GM23338 (cell line): Measurements from ENCODE around the gene TMTC2. TPM values are rescaled to one million over a fixed set of nuclear protein-coding genes. Genes with fewer than 3 reads are reported as not detected.

ENCODE experiments used
- ATAC-seq: fragments of 200-7000 bp; cut with Tn5 transposase; 3 replicates; pipeline ENCODE4 v1.9.1; 2020
- DNase-seq: peaks from one replicate; pipeline ENCODE4 v3.0.0-alpha.2; 2015; ENCODE audit warnings: low spot score
- H2AFZ ChIP-seq: fragments of 200-600 bp; sonication (generic); 2 replicates; pipeline ENCODE4 v1.8.0; 2016; ENCODE audit warnings: antibody characterized with exemption, mild to moderate bottlenecking, moderate library complexity
- H3F3A ChIP-seq: fragments of 200-600 bp; sonication (generic); replicated peaks from 2 replicates; pipeline ENCODE4 v1.8.0; 2017; ENCODE audit warnings: antibody characterized with exemption, mixed run types, low read depth
- H3K27ac ChIP-seq: fragments of 200-600 bp; sonication (generic); 2 replicates; pipeline ENCODE4 v1.6.1; 2016; ENCODE audit warnings: low read depth
- H3K27me3 ChIP-seq: fragments of 200-600 bp; sonication (generic); 2 replicates; pipeline ENCODE4 v1.8.0; 2016; ENCODE audit warnings: mild to moderate bottlenecking, mixed run types, moderate library complexity; ENCODE audit not compliant: insufficient read depth
- H3K36me3 ChIP-seq: fragments of 200-600 bp; sonication (generic); 2 replicates; pipeline ENCODE4 v1.8.0; 2016; ENCODE audit warnings: mild to moderate bottlenecking; ENCODE audit not compliant: insufficient read depth
- H3K4me1 ChIP-seq: fragments of 200-600 bp; sonication (generic); 2 replicates; pipeline ENCODE4 v1.8.0; 2016; ENCODE audit warnings: mild to moderate bottlenecking, moderate library complexity; ENCODE audit not compliant: insufficient read depth
- H3K4me2 ChIP-seq: fragments of 200-600 bp; sonication (generic); 2 replicates; pipeline ENCODE4 v1.7.1; 2017; ENCODE audit warnings: mixed run types
- H3K4me3 ChIP-seq: fragments of 200-600 bp; sonication (generic); 2 replicates; pipeline ENCODE4 v1.6.1; 2016; ENCODE audit warnings: mixed run types
- H3K79me2 ChIP-seq: fragments of 200-600 bp; sonication (generic); replicated peaks from 2 replicates; pipeline ENCODE4 v1.8.0; 2017; ENCODE audit warnings: mild to moderate bottlenecking; ENCODE audit not compliant: insufficient read depth
- H3K9me2 ChIP-seq: fragments of 200-600 bp; sonication (generic); 2 replicates; pipeline ENCODE4 v1.8.0; 2017; ENCODE audit not compliant: insufficient read depth
- H4K20me1 ChIP-seq: fragments of 200-600 bp; sonication (generic); replicated peaks from 2 replicates; pipeline ENCODE4 v1.8.0; 2017; ENCODE audit warnings: mild to moderate bottlenecking; ENCODE audit not compliant: insufficient read depth
- H3K27ac Mint-ChIP-seq: 2 replicates; pipeline ENCODE4 v1.8.0; 2020; ENCODE audit warnings: inconsistent platforms, mild to moderate bottlenecking, moderate library complexity, mixed read lengths
- H3K27me3 Mint-ChIP-seq: 3 replicates; pipeline ENCODE4 v1.8.0; 2022; ENCODE audit warnings: low read depth, mild to moderate bottlenecking, moderate library complexity, mixed read lengths, inconsistent platforms; ENCODE audit not compliant: insufficient read depth, poor library complexity
- H3K36me3 Mint-ChIP-seq: 3 replicates; pipeline ENCODE4 v1.8.0; 2021; ENCODE audit warnings: low read depth, mild to moderate bottlenecking, inconsistent platforms, moderate library complexity, mixed read lengths
- H3K4me1 Mint-ChIP-seq: 3 replicates; pipeline ENCODE4 v1.8.0; 2020; ENCODE audit warnings: mild to moderate bottlenecking, inconsistent platforms, mixed read lengths
- H3K4me3 Mint-ChIP-seq: 3 replicates; pipeline ENCODE4 v1.8.0; 2021; ENCODE audit warnings: moderate library complexity, mild to moderate bottlenecking, inconsistent platforms, mixed read lengths
- H3K9me3 Mint-ChIP-seq: 3 replicates; pipeline ENCODE4 v1.8.0; 2020; ENCODE audit warnings: moderate library complexity, mild to moderate bottlenecking, inconsistent platforms, mixed read lengths
- CREB1 ChIP-seq: fragments of 250-450 bp; sonication (Bioruptor Pico); IDR thresholded peaks from 2 replicates; pipeline ENCODE4 v1.5.0; 2020; ENCODE audit warnings: low read depth, mild to moderate bottlenecking, moderate library complexity
- CTCF ChIP-seq, 2 experiments: fragments of 200-600 bp in 1 of 2; sonication (generic) in 1 of 2; conservative IDR thresholded peaks; 2 replicates each; pipeline versions ENCODE4 v1.5.1 to v1.6.1; 2016 to 2017; ENCODE audit warnings: antibody characterized with exemption in 2 of 2, low read depth in 2 of 2, mild to moderate bottlenecking in 2 of 2, moderate library complexity in 1 of 2
- EZH2 ChIP-seq: fragments of 200-600 bp; sonication (generic); IDR thresholded peaks from one replicate; pipeline ENCODE4 v1.8.0; 2017; ENCODE audit warnings: antibody characterized with exemption, mild to moderate bottlenecking, low read depth; ENCODE audit not compliant: unreplicated experiment
- EZH2phosphoT487 ChIP-seq: fragments of 200-600 bp; sonication (generic); IDR thresholded peaks from one replicate; pipeline ENCODE4 v1.8.1; 2018; ENCODE audit warnings: antibody characterized with exemption; ENCODE audit not compliant: unreplicated experiment
- JUNB ChIP-seq: IDR thresholded peaks from one replicate; pipeline ENCODE4 v1.6.1; 2016; ENCODE audit warnings: antibody characterized with exemption; ENCODE audit not compliant: unreplicated experiment
- NANOG ChIP-seq: IDR thresholded peaks from 2 replicates; pipeline ENCODE4 v1.6.1; 2016; ENCODE audit warnings: antibody characterized with exemption, borderline replicate concordance
- POLR2AphosphoS5 ChIP-seq: IDR thresholded peaks from 2 replicates; pipeline ENCODE4 v1.6.1; 2016; ENCODE audit warnings: antibody characterized with exemption, low read depth
- STAT1 ChIP-seq: IDR thresholded peaks from one replicate; pipeline ENCODE4 v1.6.1; 2016; ENCODE audit warnings: antibody characterized with exemption; ENCODE audit not compliant: unreplicated experiment
- ZNF114 ChIP-seq: fragments of 250-450 bp; sonication (Bioruptor Pico); IDR thresholded peaks from 2 replicates; pipeline ENCODE4 v1.5.0; 2020; ENCODE audit warnings: mild to moderate bottlenecking, moderate library complexity
- ZNF331 ChIP-seq: fragments of 250-450 bp; sonication (Bioruptor Pico); IDR thresholded peaks from 2 replicates; pipeline ENCODE4 v1.5.0; 2020; ENCODE audit warnings: low read depth, mild to moderate bottlenecking, moderate library complexity
- polyA plus RNA-seq: library from polyadenylated mRNA; unstranded; fragments of >200 nt; fragmentation: Nextera tagmentation; extraction: Ambion mirVana; gene quantifications from 2 replicates; pipeline ENCODE4 v1.2.1, GENCODE V29; 2016
- total RNA-seq: library from RNA; depleted of rRNA; stranded (reverse); fragments of >200 nt; shearing (Covaris generic); gene quantifications from 2 replicates; pipeline ENCODE4 v1.2.3, GENCODE V29; 2014
- TF ChIP-seq, protein P1 (sequence below): IDR thresholded peaks from 2 replicates; pipeline ENCODE4 v1.6.1; 2016; ENCODE audit warnings: antibody characterized with exemption
- TF ChIP-seq, protein P2 (sequence below): fragments of 250-450 bp; sonication (Bioruptor Pico); IDR thresholded peaks from 2 replicates; pipeline ENCODE4 v1.5.0; 2020; ENCODE audit warnings: mild to moderate bottlenecking, moderate library complexity
- TF ChIP-seq, protein P3 (sequence below): IDR thresholded peaks from one replicate; pipeline ENCODE4 v1.6.1; 2018; ENCODE audit warnings: antibody characterized with exemption; ENCODE audit not compliant: unreplicated experiment

TMTC2 gene
- total and polyA plus RNA-seq, 2 experiments from 2014 or later, result 0.57 to 6.5 TPM

DNA sequence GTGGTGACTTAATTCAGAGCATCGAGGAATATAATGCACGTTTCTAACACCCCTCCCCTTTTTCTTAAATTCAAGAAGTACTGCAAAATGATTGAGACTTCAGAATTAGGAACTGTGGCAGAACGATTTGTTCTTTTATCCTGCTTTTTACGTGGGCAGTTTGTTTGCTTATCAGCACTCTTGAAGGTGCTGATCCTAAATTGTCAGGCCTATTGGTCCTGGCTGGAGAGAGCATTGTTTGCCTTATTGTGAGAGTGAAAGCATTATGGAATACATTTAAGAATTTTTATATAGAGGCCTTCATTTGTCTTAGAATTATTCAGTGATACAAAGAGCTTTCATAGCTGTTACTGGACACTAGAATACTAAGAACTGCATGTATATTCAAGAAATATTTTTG is 59.1 kb downstream of the TMTC2 start:
- TF ChIP-seq, protein P1, sequence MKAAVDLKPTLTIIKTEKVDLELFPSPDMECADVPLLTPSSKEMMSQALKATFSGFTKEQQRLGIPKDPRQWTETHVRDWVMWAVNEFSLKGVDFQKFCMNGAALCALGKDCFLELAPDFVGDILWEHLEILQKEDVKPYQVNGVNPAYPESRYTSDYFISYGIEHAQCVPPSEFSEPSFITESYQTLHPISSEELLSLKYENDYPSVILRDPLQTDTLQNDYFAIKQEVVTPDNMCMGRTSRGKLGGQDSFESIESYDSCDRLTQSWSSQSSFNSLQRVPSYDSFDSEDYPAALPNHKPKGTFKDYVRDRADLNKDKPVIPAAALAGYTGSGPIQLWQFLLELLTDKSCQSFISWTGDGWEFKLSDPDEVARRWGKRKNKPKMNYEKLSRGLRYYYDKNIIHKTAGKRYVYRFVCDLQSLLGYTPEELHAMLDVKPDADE, result no peak
- no peak for TF ChIP-seq CREB1
- TF ChIP-seq POLR2AphosphoS5, result no peak
- TF ChIP-seq, protein P2, sequence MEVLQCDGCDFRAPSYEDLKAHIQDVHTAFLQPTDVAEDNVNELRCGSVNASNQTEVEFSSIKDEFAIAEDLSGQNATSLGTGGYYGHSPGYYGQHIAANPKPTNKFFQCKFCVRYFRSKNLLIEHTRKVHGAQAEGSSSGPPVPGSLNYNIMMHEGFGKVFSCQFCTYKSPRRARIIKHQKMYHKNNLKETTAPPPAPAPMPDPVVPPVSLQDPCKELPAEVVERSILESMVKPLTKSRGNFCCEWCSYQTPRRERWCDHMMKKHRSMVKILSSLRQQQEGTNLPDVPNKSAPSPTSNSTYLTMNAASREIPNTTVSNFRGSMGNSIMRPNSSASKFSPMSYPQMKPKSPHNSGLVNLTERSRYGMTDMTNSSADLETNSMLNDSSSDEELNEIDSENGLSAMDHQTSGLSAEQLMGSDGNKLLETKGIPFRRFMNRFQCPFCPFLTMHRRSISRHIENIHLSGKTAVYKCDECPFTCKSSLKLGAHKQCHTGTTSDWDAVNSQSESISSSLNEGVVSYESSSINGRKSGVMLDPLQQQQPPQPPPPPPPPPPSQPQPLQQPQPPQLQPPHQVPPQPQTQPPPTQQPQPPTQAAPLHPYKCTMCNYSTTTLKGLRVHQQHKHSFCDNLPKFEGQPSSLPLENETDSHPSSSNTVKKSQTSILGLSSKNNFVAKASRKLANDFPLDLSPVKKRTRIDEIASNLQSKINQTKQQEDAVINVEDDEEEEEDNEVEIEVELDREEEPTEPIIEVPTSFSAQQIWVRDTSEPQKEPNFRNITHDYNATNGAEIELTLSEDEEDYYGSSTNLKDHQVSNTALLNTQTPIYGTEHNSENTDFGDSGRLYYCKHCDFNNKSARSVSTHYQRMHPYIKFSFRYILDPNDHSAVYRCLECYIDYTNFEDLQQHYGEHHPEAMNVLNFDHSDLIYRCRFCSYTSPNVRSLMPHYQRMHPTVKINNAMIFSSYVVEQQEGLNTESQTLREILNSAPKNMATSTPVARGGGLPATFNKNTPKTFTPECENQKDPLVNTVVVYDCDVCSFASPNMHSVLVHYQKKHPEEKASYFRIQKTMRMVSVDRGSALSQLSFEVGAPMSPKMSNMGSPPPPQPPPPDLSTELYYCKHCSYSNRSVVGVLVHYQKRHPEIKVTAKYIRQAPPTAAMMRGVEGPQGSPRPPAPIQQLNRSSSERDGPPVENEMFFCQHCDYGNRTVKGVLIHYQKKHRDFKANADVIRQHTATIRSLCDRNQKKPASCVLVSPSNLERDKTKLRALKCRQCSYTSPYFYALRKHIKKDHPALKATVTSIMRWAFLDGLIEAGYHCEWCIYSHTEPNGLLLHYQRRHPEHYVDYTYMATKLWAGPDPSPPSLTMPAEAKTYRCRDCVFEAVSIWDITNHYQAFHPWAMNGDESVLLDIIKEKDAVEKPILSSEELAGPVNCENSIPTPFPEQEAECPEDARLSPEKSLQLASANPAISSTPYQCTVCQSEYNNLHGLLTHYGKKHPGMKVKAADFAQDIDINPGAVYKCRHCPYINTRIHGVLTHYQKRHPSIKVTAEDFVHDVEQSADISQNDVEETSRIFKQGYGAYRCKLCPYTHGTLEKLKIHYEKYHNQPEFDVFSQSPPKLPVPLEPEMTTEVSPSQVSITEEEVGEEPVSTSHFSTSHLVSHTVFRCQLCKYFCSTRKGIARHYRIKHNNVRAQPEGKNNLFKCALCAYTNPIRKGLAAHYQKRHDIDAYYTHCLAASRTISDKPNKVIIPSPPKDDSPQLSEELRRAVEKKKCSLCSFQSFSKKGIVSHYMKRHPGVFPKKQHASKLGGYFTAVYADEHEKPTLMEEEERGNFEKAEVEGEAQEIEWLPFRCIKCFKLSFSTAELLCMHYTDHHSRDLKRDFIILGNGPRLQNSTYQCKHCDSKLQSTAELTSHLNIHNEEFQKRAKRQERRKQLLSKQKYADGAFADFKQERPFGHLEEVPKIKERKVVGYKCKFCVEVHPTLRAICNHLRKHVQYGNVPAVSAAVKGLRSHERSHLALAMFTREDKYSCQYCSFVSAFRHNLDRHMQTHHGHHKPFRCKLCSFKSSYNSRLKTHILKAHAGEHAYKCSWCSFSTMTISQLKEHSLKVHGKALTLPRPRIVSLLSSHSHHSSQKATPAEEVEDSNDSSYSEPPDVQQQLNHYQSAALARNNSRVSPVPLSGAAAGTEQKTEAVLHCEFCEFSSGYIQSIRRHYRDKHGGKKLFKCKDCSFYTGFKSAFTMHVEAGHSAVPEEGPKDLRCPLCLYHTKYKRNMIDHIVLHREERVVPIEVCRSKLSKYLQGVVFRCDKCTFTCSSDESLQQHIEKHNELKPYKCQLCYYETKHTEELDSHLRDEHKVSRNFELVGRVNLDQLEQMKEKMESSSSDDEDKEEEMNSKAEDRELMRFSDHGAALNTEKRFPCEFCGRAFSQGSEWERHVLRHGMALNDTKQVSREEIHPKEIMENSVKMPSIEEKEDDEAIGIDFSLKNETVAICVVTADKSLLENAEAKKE (CRISPR knock-in tag), result no peak
- TF ChIP-seq ZNF114 (CRISPR knock-in tag), result no peak
- no peak for TF ChIP-seq CTCF (conservative IDR thresholded peaks at IDR 0.05; ENCODE audit: low read depth in 2 of 2)
- TF ChIP-seq EZH2phosphoT487, result no peak
- no peak for TF ChIP-seq STAT1
- TF ChIP-seq, protein P3, sequence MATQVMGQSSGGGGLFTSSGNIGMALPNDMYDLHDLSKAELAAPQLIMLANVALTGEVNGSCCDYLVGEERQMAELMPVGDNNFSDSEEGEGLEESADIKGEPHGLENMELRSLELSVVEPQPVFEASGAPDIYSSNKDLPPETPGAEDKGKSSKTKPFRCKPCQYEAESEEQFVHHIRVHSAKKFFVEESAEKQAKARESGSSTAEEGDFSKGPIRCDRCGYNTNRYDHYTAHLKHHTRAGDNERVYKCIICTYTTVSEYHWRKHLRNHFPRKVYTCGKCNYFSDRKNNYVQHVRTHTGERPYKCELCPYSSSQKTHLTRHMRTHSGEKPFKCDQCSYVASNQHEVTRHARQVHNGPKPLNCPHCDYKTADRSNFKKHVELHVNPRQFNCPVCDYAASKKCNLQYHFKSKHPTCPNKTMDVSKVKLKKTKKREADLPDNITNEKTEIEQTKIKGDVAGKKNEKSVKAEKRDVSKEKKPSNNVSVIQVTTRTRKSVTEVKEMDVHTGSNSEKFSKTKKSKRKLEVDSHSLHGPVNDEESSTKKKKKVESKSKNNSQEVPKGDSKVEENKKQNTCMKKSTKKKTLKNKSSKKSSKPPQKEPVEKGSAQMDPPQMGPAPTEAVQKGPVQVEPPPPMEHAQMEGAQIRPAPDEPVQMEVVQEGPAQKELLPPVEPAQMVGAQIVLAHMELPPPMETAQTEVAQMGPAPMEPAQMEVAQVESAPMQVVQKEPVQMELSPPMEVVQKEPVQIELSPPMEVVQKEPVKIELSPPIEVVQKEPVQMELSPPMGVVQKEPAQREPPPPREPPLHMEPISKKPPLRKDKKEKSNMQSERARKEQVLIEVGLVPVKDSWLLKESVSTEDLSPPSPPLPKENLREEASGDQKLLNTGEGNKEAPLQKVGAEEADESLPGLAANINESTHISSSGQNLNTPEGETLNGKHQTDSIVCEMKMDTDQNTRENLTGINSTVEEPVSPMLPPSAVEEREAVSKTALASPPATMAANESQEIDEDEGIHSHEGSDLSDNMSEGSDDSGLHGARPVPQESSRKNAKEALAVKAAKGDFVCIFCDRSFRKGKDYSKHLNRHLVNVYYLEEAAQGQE, result no peak
- no peak for TF ChIP-seq EZH2
- TF ChIP-seq NANOG, result no peak
- TF ChIP-seq JUNB, result no peak
- TF ChIP-seq ZNF331, result no peak
- H3K9me3 Mint-ChIP-seq, result no peaks in the 10 kb centered on the region
- Histone ChIP-seq H3K4me2 (no peak overlapping the region), H3K27ac (no peak overlapping the region), H3K27me3 (no peaks in the 10 kb centered on the region), H4K20me1 (no peaks in the 10 kb centered on the region), H3K79me2 (no peaks in the 10 kb centered on the region), H3F3A (no peaks in the 10 kb centered on the region), H3K4me1 (peaks cover 2% of the 10 kb centered on the region; the same call in 1 of the 2 replicates), H3K36me3 (no peaks in the 10 kb centered on the region), H2AFZ (no peak overlapping the region), H3K9me2 (no peaks in the 10 kb centered on the region), H3K4me3 (no peak overlapping the region)
- ATAC-seq (no peak), DNase-seq (no peak)
- no peaks in the 10 kb centered on the region for H3K27me3 Mint-ChIP-seq
- H3K4me3 Mint-ChIP-seq, result no peak overlapping the region
- H3K27ac Mint-ChIP-seq, result no peak overlapping the region
- peaks cover 12% of the 10 kb centered on the region for H3K4me1 Mint-ChIP-seq
- peaks cover 3% of the 10 kb centered on the region; the same call in 2 of the 3 replicates for H3K36me3 Mint-ChIP-seq
